A673 (cell line): ENCODE data around the gene FSTL4.

ENCODE experiments used
- CTCF ChIP-seq: fragments of 300-800, 200-600 bp; sonication (generic); conservative IDR thresholded peaks from 2 replicates; pipeline ENCODE4 v1.5.1; 2017; ENCODE audit warnings: low read depth, mild to moderate bottlenecking, antibody characterized with exemption, low read length, moderate library complexity, mixed read lengths
- EZH2 ChIP-seq: fragments of 200-600 bp; sonication (generic); IDR thresholded peaks from 2 replicates; pipeline ENCODE4 v1.6.1; 2017; ENCODE audit warnings: borderline replicate concordance, low read depth, mild to moderate bottlenecking, mixed read lengths, antibody characterized with exemption, low read length; ENCODE audit not compliant: poor library complexity, severe bottlenecking

- TF ChIP-seq CTCF (no peak), EZH2 (no peak)
These were observed 225.2 kb downstream of the FSTL4 start for GRCh38 chr5:133387091-133387490.
